Measurements from ENCODE around the gene UBE2L3. TPM values are rescaled to one million over a fixed set of nuclear protein-coding genes. Genes with fewer than 3 reads are reported as not detected.
A peak's percentile ranks its signal among the peaks of the same experiment; 100 is the strongest.
"Not testable (repeated sequence)": the region's sequence is repeated elsewhere in the genome, so short reads cannot be mapped to it uniquely, and the experiment has no call there.

UBE2L3 gene
- total and polyA plus RNA-seq, 5 donors = 38.8 to 63.6 (median 45.7) TPM

DNA sequence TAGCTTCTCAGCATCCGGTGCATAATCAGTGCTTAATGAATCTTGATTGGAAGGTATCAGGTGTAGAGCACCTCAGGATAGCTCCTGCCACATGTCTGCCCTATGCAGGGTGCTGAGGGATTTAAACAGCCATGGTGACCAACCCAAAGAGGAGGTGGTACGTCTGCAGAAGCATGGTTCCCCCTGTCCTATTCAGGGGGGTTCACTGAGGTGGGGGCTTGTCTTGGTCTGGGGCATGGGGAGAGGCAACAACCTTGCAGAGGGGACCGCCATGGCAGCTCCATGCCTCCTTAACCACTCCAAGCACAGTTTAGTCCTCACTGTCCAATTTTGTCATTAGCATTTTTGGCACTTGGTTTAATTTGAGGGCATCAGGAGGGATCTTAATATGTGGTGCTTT, 24.9 kb downstream of the UBE2L3 start:
- Histone ChIP-seq H3K4me1 (ENCODE audit: control insufficient read depth, insufficient read depth, low read length) (peaks cover 19% of the 10 kb centered on the region), H3K9me3 (ENCODE audit: control insufficient read depth, low read length) (no peaks in the 10 kb centered on the region), H3K4me3 (ENCODE audit: low read length) (no peak overlapping the region), H3K27me3 (ENCODE audit: control insufficient read depth, insufficient read depth) (no peaks in the 10 kb centered on the region), H3K27ac (ENCODE audit: low read length) (no peak overlapping the region)
- DNase-seq (peak in 1 of 3 donors; percentile 38), ATAC-seq (no peak)
- 87% methylated on average over 3 of the region's 3 CpGs for WGBS
- intact Hi-C loops (cut with DNase I) = no loop called here

GRCh38 chr22:21593406-21594232, 26.1 kb downstream of the UBE2L3 start:
- H3K27ac ChIP-seq (ENCODE audit: low read length) = no peak overlapping the region
- DNase-seq (peak; percentile 66 to 84 (median 81)), ATAC-seq (peak; percentile 75)
- H3K4me3 ChIP-seq (ENCODE audit: low read length) = no peak overlapping the region
- no peaks in the 10 kb centered on the region for H3K9me3 ChIP-seq (ENCODE audit: control insufficient read depth, low read length)
- no peaks in the 10 kb centered on the region for H3K27me3 ChIP-seq (ENCODE audit: control insufficient read depth, insufficient read depth)
- intact Hi-C loops (cut with DNase I) = no loop called here
- 61% methylated on average over 11 of the region's 11 CpGs for WGBS
- H3K4me1 ChIP-seq (ENCODE audit: control insufficient read depth, insufficient read depth, low read length) = peaks cover 11% of the 10 kb centered on the region

DNA sequence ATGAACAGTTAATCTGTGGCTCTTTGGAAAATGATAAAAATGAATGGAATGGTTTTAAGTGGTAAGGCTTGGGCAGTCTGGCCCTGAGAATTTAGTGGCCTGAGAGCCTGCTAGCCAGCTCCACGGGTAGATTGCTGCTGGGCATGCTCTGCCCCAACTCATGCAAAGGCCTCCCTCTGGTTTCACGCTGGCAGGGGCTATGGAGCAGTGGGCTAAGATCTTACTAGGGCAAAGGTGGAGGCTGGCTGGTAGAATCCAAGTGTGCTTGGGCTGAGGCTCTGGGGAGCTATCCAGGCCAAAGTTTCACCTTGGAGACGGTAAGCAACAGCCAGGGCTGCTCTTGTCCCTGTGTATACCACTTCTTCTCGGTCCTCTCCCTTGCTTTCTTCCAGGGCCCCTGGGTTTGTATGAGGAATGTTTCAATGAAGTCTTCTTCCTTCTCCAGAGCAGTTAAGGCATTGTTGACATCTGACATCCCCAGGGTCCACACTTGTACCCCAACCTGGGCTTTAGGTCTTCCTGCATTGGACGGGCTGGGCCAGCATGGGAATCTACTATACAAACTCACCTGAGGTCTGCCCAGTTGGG, 27.4 kb downstream of the UBE2L3 start:
- Histone ChIP-seq H3K4me1 (ENCODE audit: control insufficient read depth, insufficient read depth, low read length) (peaks cover 11% of the 10 kb centered on the region), H3K27ac (ENCODE audit: low read length) (peak overlapping the region; percentile 6), H3K27me3 (ENCODE audit: control insufficient read depth, insufficient read depth) (no peaks in the 10 kb centered on the region), H3K4me3 (ENCODE audit: low read length) (no peak overlapping the region), H3K9me3 (ENCODE audit: control insufficient read depth, low read length) (no peaks in the 10 kb centered on the region)
- intact Hi-C loops (cut with DNase I) = no loop called here
- 68% methylated on average over 5 of the region's 5 CpGs for WGBS
- DNase-seq = peak in 2 of 3 donors; percentile 26 to 42
- peak; percentile 60 to 65 for ATAC-seq

DNA sequence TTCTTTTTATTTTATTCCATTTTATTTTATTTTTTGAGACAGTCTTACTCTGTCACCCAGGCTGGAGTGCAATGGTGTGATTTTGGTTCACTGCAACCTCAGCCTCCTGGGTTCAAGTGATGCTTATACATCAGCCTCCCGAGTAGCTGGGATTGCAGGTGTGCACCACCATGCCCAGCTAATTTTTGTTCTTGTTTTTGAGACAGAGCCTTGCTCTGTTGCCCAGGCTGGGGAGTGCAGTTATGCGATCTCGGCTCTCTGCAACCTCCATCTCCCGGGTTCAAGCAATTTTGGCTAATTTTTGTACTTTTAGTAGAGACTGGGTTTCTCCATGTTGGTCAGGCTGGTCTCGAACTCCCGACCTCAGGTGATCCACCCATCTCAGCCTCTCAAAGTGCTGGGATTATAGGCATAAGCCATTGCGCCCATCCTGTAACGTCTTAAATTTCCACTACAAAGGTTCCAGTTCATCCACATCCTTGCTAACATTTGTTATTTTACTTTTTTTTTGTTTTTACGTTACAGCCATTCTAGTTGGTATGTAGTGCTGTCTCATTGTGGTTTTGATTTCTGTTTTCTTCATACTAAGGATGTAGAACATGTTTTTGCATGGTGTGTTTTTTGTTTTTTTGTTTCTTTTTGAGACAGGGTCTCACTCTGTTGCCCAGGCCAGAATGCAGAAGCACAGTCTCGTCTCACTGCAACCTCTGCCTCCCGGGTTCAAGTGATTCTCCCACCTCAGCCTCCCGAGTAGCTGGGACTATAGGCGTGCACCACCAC, 29.0 kb downstream of the UBE2L3 start:
- H3K27ac ChIP-seq (ENCODE audit: low read length); ATAC-seq; H3K4me1 ChIP-seq (ENCODE audit: control insufficient read depth, insufficient read depth, low read length); H3K27me3 ChIP-seq (ENCODE audit: control insufficient read depth, insufficient read depth); H3K4me3 ChIP-seq (ENCODE audit: low read length); DNase-seq; H3K9me3 ChIP-seq (ENCODE audit: control insufficient read depth, low read length); intact Hi-C loops (cut with DNase I): not testable (repeated sequence)
- WGBS = 95% methylated on average over 13 of the region's 13 CpGs

DNA sequence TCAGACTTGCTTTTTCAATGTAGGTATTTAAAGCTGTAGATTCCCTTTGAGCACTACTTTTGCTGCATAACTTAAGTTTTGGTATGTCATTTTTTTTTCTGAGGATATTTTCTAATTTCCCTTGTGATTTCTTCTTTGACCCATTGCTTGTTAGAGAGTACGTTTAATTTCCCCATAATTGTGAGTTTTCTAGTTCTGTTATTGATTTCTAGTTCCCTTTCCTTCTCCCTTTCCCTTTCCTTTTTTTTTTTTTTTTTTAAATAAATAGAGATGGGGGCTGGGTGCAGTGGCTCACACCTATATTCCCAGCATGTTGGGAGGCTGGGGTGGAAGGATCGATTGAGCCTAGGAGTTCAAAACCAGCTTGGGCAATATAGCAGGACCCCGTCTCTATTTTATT, 30.8 kb downstream of the UBE2L3 start:
- DNase-seq (no peak), ATAC-seq (no peak)
- WGBS = 84% methylated on average over 3 of the region's 3 CpGs

GRCh38 chr22:21599053-21599893, 31.8 kb downstream of the UBE2L3 start:
- Histone ChIP-seq H3K27me3 (ENCODE audit: control insufficient read depth, insufficient read depth) (no peaks in the 10 kb centered on the region), H3K4me1 (ENCODE audit: control insufficient read depth, insufficient read depth, low read length) (peaks cover 5% of the 10 kb centered on the region), H3K27ac (ENCODE audit: low read length) (no peak overlapping the region), H3K9me3 (ENCODE audit: control insufficient read depth, low read length) (no peaks in the 10 kb centered on the region), H3K4me3 (ENCODE audit: low read length) (no peak overlapping the region)
- ATAC-seq = no peak
- WGBS = 79% methylated on average over 6 of the region's 6 CpGs
- no peak for DNase-seq
- intact Hi-C loops (cut with DNase I) = no loop called here

More for the DNA sequence above, 30.8 kb downstream of the UBE2L3 start:
- Histone ChIP-seq H3K9me3 (ENCODE audit: control insufficient read depth, low read length) (no peaks in the 10 kb centered on the region), H3K27me3 (ENCODE audit: control insufficient read depth, insufficient read depth) (no peaks in the 10 kb centered on the region), H3K4me1 (ENCODE audit: control insufficient read depth, insufficient read depth, low read length) (peaks cover 5% of the 10 kb centered on the region), H3K4me3 (ENCODE audit: low read length) (no peak overlapping the region), H3K27ac (ENCODE audit: low read length) (no peak overlapping the region)
- intact Hi-C loops (cut with DNase I) = no loop called here

DNA sequence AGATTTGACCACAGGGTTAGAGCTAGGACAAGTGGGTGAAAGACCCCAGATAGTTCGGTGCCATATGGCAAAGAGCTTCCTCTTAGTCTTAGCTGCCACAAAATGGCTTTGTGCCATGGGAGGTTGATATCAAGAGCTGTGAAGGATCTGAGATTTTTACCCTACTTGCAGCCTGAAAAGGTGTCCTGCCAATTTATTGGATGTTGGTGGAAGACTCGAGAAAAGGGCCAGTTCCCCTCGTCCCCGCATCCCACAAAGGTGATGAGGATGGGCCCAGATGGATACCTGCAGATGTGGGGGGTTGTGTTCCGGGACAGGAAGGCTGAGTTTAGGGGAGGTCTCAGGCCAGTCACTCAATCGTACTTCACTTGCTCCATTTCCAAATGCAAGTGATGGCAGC, 35.1 kb downstream of the UBE2L3 start:
- H3K4me3 ChIP-seq (ENCODE audit: low read length) = no peak overlapping the region
- 92% methylated on average over 6 of the region's 6 CpGs for WGBS

DNA sequence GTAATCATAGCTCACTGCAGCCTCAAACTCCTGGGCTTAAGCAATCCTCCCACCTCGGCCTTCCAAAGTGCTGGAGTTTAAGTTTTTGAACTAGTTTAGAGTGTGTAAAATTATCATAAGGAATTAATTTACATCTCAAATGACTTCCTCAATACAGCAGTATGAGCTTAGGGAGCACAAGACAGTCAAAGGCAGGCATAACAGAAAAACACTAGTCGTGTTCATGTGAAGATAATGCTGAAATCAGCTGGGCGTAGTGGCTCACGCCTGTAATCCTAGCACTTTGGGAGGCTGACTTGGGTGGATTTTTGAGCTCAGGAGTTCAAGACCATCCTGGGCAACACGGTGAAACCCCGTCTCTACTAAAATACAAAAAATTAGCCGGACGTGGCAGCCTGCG, 36.5 kb downstream of the UBE2L3 start:
- no peak overlapping the region for H3K4me3 ChIP-seq (ENCODE audit: low read length)
- peaks cover 7% of the 10 kb centered on the region for H3K4me1 ChIP-seq (ENCODE audit: control insufficient read depth, insufficient read depth, low read length)
- H3K9me3 ChIP-seq (ENCODE audit: control insufficient read depth, low read length) = no peaks in the 10 kb centered on the region
- WGBS = 79% methylated on average over 9 of the region's 9 CpGs
- no peak for DNase-seq
- no peaks in the 10 kb centered on the region for H3K27me3 ChIP-seq (ENCODE audit: control insufficient read depth, insufficient read depth)
- ATAC-seq = no peak
- H3K27ac ChIP-seq (ENCODE audit: low read length) = no peak overlapping the region
- intact Hi-C loops (cut with DNase I) = no loop called here

More for the DNA sequence above, 35.1 kb downstream of the UBE2L3 start:
- Histone ChIP-seq H3K4me1 (ENCODE audit: control insufficient read depth, insufficient read depth, low read length) (peaks cover 5% of the 10 kb centered on the region), H3K27me3 (ENCODE audit: control insufficient read depth, insufficient read depth) (no peaks in the 10 kb centered on the region), H3K27ac (ENCODE audit: low read length) (no peak overlapping the region), H3K9me3 (ENCODE audit: control insufficient read depth, low read length) (no peaks in the 10 kb centered on the region)
- ATAC-seq (no peak), DNase-seq (no peak)
- intact Hi-C loops (cut with DNase I) = no loop called here

DNA sequence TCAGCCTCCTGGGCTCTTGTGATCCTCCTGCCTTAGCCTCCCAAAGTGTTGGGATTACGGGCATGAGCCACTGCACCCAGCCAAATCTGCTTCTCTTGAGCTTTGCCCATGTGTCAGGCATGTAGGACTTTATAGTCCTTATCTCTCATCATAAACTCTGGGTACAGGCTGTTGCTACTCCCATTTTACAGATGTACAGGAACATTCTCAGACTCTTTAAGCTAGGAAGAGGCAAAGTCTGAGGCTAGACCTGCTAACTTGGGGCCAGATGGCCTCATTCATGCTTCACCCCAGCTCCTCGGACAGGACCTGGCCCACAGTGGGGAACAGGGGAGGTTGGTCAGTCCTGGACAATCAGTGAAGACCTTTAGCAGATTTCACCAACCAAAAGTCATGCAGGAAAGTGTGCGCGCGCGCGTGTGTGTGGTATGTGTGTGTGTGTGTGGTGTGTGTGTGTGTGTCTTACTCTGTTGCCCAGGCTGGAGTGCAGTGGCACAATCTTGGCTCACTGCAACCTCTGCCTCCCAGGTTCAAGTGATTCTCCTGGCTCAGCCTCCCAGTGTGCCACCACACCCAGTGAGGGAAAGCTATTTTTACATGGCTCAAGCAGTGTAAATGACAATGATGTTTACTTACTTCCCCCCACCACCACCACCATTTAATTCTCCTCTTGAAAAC, 38.5 kb downstream of the UBE2L3 start:
- no peaks in the 10 kb centered on the region for H3K27me3 ChIP-seq (ENCODE audit: control insufficient read depth, insufficient read depth)
- peaks cover 7% of the 10 kb centered on the region for H3K4me1 ChIP-seq (ENCODE audit: control insufficient read depth, insufficient read depth, low read length)
- DNase-seq (no peak), ATAC-seq (no peak)
- 97% methylated on average over 7 of the region's 7 CpGs for WGBS
- no peak overlapping the region for H3K4me3 ChIP-seq (ENCODE audit: low read length)
- no peak overlapping the region for H3K27ac ChIP-seq (ENCODE audit: low read length)
- no peaks in the 10 kb centered on the region for H3K9me3 ChIP-seq (ENCODE audit: control insufficient read depth, low read length)
- intact Hi-C loops (cut with DNase I) = no loop called here

GRCh38 chr22:21606775-21607174, 39.3 kb downstream of the UBE2L3 start:
- Histone ChIP-seq H3K4me3 (ENCODE audit: low read length) (no peak overlapping the region), H3K27me3 (ENCODE audit: control insufficient read depth, insufficient read depth) (no peaks in the 10 kb centered on the region), H3K27ac (ENCODE audit: low read length) (no peak overlapping the region), H3K9me3 (ENCODE audit: control insufficient read depth, low read length) (no peaks in the 10 kb centered on the region), H3K4me1 (ENCODE audit: control insufficient read depth, insufficient read depth, low read length) (peaks cover 7% of the 10 kb centered on the region)
- intact Hi-C loops (cut with DNase I) = no loop called here
- DNase-seq (no peak), ATAC-seq (peak in 1 of 2 donors; percentile 17)
- 97% methylated on average over 8 of the region's 8 CpGs for WGBS

Data from right cardiac atrium (tissue), 5 donors.